GM12872 (cell line): ENCODE data around the gene UBIAD1.

Experiments
- CTCF ChIP-seq: IDR thresholded peaks from 3 replicates; pipeline ENCODE4 v1.5.1; 2011; ENCODE audit warnings: low read depth, mild to moderate bottlenecking, low read length, moderate library complexity; ENCODE audit not compliant: insufficient read depth

UBIAD1 gene

GRCh38 chr1:11266268-11267074 is 6.5 kb upstream of the UBIAD1 start:
- TF ChIP-seq CTCF: no peak

- TF ChIP-seq CTCF: no peak
Measured at GRCh38 chr1:11272544-11272831, 510 bp upstream of the UBIAD1 start.

GRCh38 chr1:11273595-11274234 is 717 bp downstream of the UBIAD1 start:
- no peak for TF ChIP-seq CTCF

- no peak for TF ChIP-seq CTCF
Measured at GRCh38 chr1:11279152-11279551, 6.2 kb downstream of the UBIAD1 start.

- TF ChIP-seq CTCF: no peak
Measured at GRCh38 chr1:11279630-11280029, 6.6 kb downstream of the UBIAD1 start.

- TF ChIP-seq CTCF: no peak
Measured at GRCh38 chr1:11280719-11281376, 7.8 kb downstream of the UBIAD1 start.

GRCh38 chr1:11281518-11282331 is 8.7 kb downstream of the UBIAD1 start:
- no peak for TF ChIP-seq CTCF
